Right lobe of liver (tissue), 4 donors: ENCODE measurements around the gene MRFAP1L1.

Source experiments
- POLR2A ChIP-seq: fragments of 450-650 bp; IDR thresholded peaks from one replicate; pipeline ENCODE4 v1.6.1; 2017; ENCODE audit warnings: antibody characterized with exemption, mild to moderate bottlenecking
- TF ChIP-seq, protein P1 (sequence below), 4 donors: fragments of 200-600 bp in 3 of 4; fragments of 450-650 bp in 1 of 4; IDR thresholded peaks; one replicate each; pipeline versions ENCODE4 v1.5.1 to v1.8.0; 2016 to 2022; ENCODE audit warnings: antibody characterized with exemption in 4 of 4, mild to moderate bottlenecking in 2 of 4
- donor health status: DM: no; HTN: no; CAD: no.
- donor health status: DM: no; HTN: no; CAD: no.
- donor health status: DM: no; HTN: yes; CAD: no.

DNA sequence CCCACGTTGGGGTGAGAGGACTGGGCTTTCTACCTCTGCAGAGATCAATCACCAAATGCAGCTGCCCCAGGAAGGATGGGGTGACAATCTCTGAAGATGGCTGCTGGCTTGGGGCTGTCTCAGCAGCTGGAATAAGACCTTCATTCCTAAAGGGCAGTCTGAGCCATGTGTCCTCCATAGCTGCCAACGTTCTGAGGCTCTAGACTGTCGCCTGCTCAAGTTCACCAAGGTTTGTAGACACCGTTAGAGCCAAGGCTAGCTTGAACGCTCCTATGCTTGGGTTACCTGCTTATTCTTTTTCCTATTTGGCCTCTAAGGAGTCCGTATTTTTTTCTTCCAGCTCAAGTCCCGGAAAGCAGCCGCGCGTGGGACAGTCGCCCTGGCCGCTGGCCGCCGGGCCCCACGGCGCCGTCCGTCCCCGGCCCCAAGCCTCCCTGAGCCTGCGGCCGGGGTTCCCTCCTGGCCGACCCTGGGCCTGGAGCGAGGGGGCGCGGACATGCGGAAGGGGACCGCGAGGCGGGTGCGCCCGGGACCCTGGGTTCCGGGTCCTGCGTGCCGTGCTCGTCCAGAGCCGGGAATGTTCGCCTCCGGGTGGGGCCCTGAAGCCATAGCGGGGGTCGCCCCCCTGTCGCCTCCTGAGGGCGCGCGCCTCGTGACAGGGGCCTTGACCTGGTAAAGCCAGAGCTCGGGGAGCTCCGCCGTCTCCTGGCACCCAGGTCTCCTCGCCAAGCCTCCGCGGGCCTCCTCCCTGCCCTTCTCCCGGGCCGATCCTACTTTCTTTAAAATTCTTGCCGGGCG, 45.9 kb downstream of the MRFAP1L1 start:
- TF ChIP-seq, protein P1, sequence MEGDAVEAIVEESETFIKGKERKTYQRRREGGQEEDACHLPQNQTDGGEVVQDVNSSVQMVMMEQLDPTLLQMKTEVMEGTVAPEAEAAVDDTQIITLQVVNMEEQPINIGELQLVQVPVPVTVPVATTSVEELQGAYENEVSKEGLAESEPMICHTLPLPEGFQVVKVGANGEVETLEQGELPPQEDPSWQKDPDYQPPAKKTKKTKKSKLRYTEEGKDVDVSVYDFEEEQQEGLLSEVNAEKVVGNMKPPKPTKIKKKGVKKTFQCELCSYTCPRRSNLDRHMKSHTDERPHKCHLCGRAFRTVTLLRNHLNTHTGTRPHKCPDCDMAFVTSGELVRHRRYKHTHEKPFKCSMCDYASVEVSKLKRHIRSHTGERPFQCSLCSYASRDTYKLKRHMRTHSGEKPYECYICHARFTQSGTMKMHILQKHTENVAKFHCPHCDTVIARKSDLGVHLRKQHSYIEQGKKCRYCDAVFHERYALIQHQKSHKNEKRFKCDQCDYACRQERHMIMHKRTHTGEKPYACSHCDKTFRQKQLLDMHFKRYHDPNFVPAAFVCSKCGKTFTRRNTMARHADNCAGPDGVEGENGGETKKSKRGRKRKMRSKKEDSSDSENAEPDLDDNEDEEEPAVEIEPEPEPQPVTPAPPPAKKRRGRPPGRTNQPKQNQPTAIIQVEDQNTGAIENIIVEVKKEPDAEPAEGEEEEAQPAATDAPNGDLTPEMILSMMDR (IDR thresholded peaks at IDR 0.05), result no peak
- no peak for TF ChIP-seq POLR2A
